DOHH2 (cell line): ENCODE results near the gene C1orf87.

Experiments
- H3F3A ChIP-seq: fragments of 200-600 bp; sonication (generic), shearing (Covaris generic); 2 replicates; pipeline ENCODE4 v1.6.0; 2016; ENCODE audit warnings: antibody characterized with exemption, mild to moderate bottlenecking; ENCODE audit not compliant: control insufficient read depth, insufficient read depth
- H3K27ac ChIP-seq: fragments of 200-600 bp; sonication (generic); 2 replicates; pipeline ENCODE4 v1.5.1; 2014; ENCODE audit warnings: low read depth, mild to moderate bottlenecking, low read length, moderate library complexity
- H3K27me3 ChIP-seq: fragments of 200-600 bp; sonication (generic); 2 replicates; pipeline ENCODE4 v1.6.1; 2014; ENCODE audit warnings: mild to moderate bottlenecking, low read length, mixed read lengths; ENCODE audit not compliant: control insufficient read depth
- H3K36me3 ChIP-seq: fragments of 200-600 bp; sonication (generic); 2 replicates; pipeline ENCODE4 v1.6.1; 2014; ENCODE audit warnings: mild to moderate bottlenecking, low read length, moderate library complexity, mixed read lengths; ENCODE audit not compliant: control insufficient read depth
- H3K4me1 ChIP-seq: fragments of 200-600 bp; sonication (generic); 2 replicates; pipeline ENCODE4 v1.6.1; 2014; ENCODE audit warnings: mild to moderate bottlenecking, low read length, mixed read lengths; ENCODE audit not compliant: control insufficient read depth
- H3K4me2 ChIP-seq: fragments of 200-600 bp; sonication (generic); 2 replicates; pipeline ENCODE4 v1.6.0; 2014; ENCODE audit warnings: mild to moderate bottlenecking, low read length, moderate library complexity
- H3K4me3 ChIP-seq: fragments of 200-600 bp; sonication (generic); 2 replicates; pipeline ENCODE4 v1.5.1; 2014; ENCODE audit warnings: mild to moderate bottlenecking, low read length, mixed read lengths
- H3K79me2 ChIP-seq: fragments of 200-600 bp; sonication (generic); 2 replicates; pipeline ENCODE4 v1.6.1; 2014; ENCODE audit warnings: mild to moderate bottlenecking, low read length, mixed read lengths; ENCODE audit not compliant: control insufficient read depth
- H3K9me2 ChIP-seq: fragments of 200-600 bp; sonication (generic); replicated peaks from 2 replicates; pipeline ENCODE4 v1.6.1; 2014; ENCODE audit warnings: mild to moderate bottlenecking, low read length, mixed read lengths; ENCODE audit not compliant: control insufficient read depth
- H3K9me3 ChIP-seq: fragments of 200-600 bp; sonication (generic); 2 replicates; pipeline ENCODE4 v1.6.1; 2014; ENCODE audit warnings: antibody characterized with exemption, low read length, mixed read lengths; ENCODE audit not compliant: control insufficient read depth, insufficient read depth
- H4K20me1 ChIP-seq: fragments of 200-600 bp; sonication (generic); 2 replicates; pipeline ENCODE4 v1.6.0; 2014; ENCODE audit warnings: low read depth, mild to moderate bottlenecking, antibody characterized with exemption, low read length, moderate library complexity; ENCODE audit not compliant: control insufficient read depth, insufficient read depth
- CTCF ChIP-seq: fragments of 200-600 bp; sonication (generic); IDR thresholded peaks from one replicate; pipeline ENCODE4 v1.5.1; 2014; ENCODE audit warnings: antibody characterized with exemption, mild to moderate bottlenecking, low read depth, low read length; ENCODE audit not compliant: poor library complexity, severe bottlenecking
- EZH2phosphoT487 ChIP-seq: fragments of 200-600 bp; sonication (generic); IDR thresholded peaks from 2 replicates; pipeline ENCODE4 v1.6.1; 2017; ENCODE audit warnings: borderline replicate concordance, mild to moderate bottlenecking, antibody characterized with exemption, low read length, moderate library complexity, mixed read lengths

Gene C1orf87

GRCh38 chr1:60049188-60049587 lies 24.4 kb downstream of the C1orf87 start:
- no peak for TF ChIP-seq CTCF
- no peak for TF ChIP-seq EZH2phosphoT487
- Histone ChIP-seq H3K9me2 (no peaks in the 10 kb centered on the region), H3K4me1 (no peaks in the 10 kb centered on the region)

GRCh38 chr1:60044881-60045280 lies 28.7 kb downstream of the C1orf87 start:
- Histone ChIP-seq H3K27me3 (no peaks in the 10 kb centered on the region), H3K4me3 (no peak overlapping the region), H3K79me2 (no peaks in the 10 kb centered on the region), H3K27ac (no peak overlapping the region), H3K4me1 (no peaks in the 10 kb centered on the region), H3F3A (no peaks in the 10 kb centered on the region), H4K20me1 (no peaks in the 10 kb centered on the region), H3K4me2 (no peak overlapping the region), H3K9me2 (no peaks in the 10 kb centered on the region), H3K36me3 (no peaks in the 10 kb centered on the region), H3K9me3 (no peaks in the 10 kb centered on the region)
- TF ChIP-seq EZH2phosphoT487 (no peak), CTCF (no peak)

More at GRCh38 chr1:60049188-60049587, 24.4 kb downstream of the C1orf87 start:
- Histone ChIP-seq H3K4me2 (no peak overlapping the region), H3K79me2 (no peaks in the 10 kb centered on the region), H3K36me3 (no peaks in the 10 kb centered on the region), H3K4me3 (no peak overlapping the region), H3K27me3 (no peaks in the 10 kb centered on the region), H4K20me1 (no peaks in the 10 kb centered on the region), H3K9me3 (no peaks in the 10 kb centered on the region), H3K27ac (no peak overlapping the region), H3F3A (no peaks in the 10 kb centered on the region)

GRCh38 chr1:60041783-60042182 lies 31.8 kb downstream of the C1orf87 start:
- Histone ChIP-seq H3K36me3 (no peaks in the 10 kb centered on the region), H3K27me3 (no peaks in the 10 kb centered on the region), H3K4me1 (no peaks in the 10 kb centered on the region), H3K79me2 (no peaks in the 10 kb centered on the region), H3K4me2 (no peak overlapping the region), H3K9me2 (no peaks in the 10 kb centered on the region), H3F3A (no peaks in the 10 kb centered on the region), H3K9me3 (no peaks in the 10 kb centered on the region), H3K27ac (no peak overlapping the region), H4K20me1 (no peaks in the 10 kb centered on the region), H3K4me3 (no peak overlapping the region)
- TF ChIP-seq EZH2phosphoT487, result no peak
- no peak for TF ChIP-seq CTCF

GRCh38 chr1:60037669-60038068 lies 35.9 kb downstream of the C1orf87 start:
- no peaks in the 10 kb centered on the region for H3F3A ChIP-seq
- no peak overlapping the region for H3K4me2 ChIP-seq
- H3K9me3 ChIP-seq, result no peaks in the 10 kb centered on the region
- no peaks in the 10 kb centered on the region for H3K9me2 ChIP-seq
- H3K4me3 ChIP-seq, result no peak overlapping the region
- H3K36me3 ChIP-seq, result no peaks in the 10 kb centered on the region
- H4K20me1 ChIP-seq, result no peaks in the 10 kb centered on the region
- TF ChIP-seq CTCF (no peak), EZH2phosphoT487 (no peak)
- no peaks in the 10 kb centered on the region for H3K4me1 ChIP-seq
- no peaks in the 10 kb centered on the region for H3K27me3 ChIP-seq
- no peak overlapping the region for H3K27ac ChIP-seq
- H3K79me2 ChIP-seq, result no peaks in the 10 kb centered on the region
